IMR-90 (cell line): ENCODE data around the gene TSPYL1.

ENCODE experiments used
- CTCF ChIP-seq: conservative IDR thresholded peaks from 2 replicates; pipeline ENCODE4 v1.5.1; 2012; ENCODE audit warnings: mild to moderate bottlenecking, low read depth, low read length, improper control_type of control experiment
- POLR2A ChIP-seq: IDR thresholded peaks from 2 replicates; pipeline ENCODE4 v1.6.1; 2012; ENCODE audit warnings: mild to moderate bottlenecking, low read depth, low read length
- RCOR1 ChIP-seq: IDR thresholded peaks from 2 replicates; pipeline ENCODE4 v1.6.1; 2012; ENCODE audit warnings: mild to moderate bottlenecking, low read length, improper control_type of control experiment; ENCODE audit not compliant: insufficient replicate concordance

DNA sequence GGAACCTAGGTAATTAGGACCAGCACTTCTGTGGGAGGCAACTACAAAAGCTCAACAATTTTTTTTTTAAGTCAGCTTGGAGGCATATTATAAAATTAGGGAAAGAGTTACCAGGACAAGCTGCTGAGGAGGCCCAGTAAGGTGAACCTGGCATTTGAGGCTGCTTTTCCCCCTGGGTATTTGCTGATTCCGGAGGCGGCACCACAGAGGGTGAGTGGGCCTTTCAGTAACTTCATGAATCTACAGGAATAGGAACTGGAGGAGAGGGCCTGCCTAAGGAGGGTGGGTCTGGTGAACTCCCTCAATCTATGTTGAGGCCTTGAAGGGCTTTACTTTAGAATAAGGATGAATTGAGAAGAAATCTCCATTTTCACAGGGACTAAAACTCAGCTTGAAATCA, 40.5 kb downstream of the TSPYL1 start:
- TF ChIP-seq CTCF = no peak
- TF ChIP-seq RCOR1 = no peak
- no peak for TF ChIP-seq POLR2A
